Right renal cortex interstitium (tissue), 3 donors: ENCODE measurements around the gene ERBB2. TPM values are rescaled to one million over a fixed set of nuclear protein-coding genes. Genes with fewer than 3 reads are reported as not detected.

ENCODE experiments used
- polyA plus RNA-seq, 3 donors: library from polyadenylated mRNA; unstranded; fragments of 120-200 nt; gene quantifications; one replicate each; pipeline ENCODE4 v1.2.1, GENCODE V29; 2013; ENCODE audit not compliant: insufficient read length in 3 of 3

The ERBB2 gene
- polyA plus RNA-seq, 3 donors = 174 to 185 (median 182) TPM

Other genes starting within 250 kb of the ERBB2 start
- gene MED1, start 248.8 kb upstream of the ERBB2 start, polyA plus RNA-seq = 10 to 100 TPM; 52.8 to 59.5 (median 54.2) TPM
- 10 to 100 TPM; 48.3 to 59.6 (median 52.7) TPM for gene CDK12, start 238.6 kb upstream of the ERBB2 start, polyA plus RNA-seq
- gene NEUROD2, start 92.1 kb upstream of the ERBB2 start, polyA plus RNA-seq = under 1 TPM in 1 of 3 donors, not detected in 2; 0.04 TPM
- gene PPP1R1B, start 73.1 kb upstream of the ERBB2 start, polyA plus RNA-seq = 10 to 100 TPM; 13.6 to 18.1 (median 14.1) TPM
- 10 to 100 TPM; 42.9 to 52.2 (median 49.1) TPM for gene STARD3, start 62.9 kb upstream of the ERBB2 start, polyA plus RNA-seq
- gene TCAP, start 34.7 kb upstream of the ERBB2 start, polyA plus RNA-seq = 1 to 10 TPM in 2 of 3 donors, under 1 TPM in 1; 0.80 to 1.5 (median 1.1) TPM
- gene PNMT, start 31.6 kb upstream of the ERBB2 start, polyA plus RNA-seq = 1 to 10 TPM; 1.2 to 3.2 (median 2.1) TPM
- gene PGAP3, start 12.0 kb upstream of the ERBB2 start, polyA plus RNA-seq = 10 to 100 TPM; 32.5 to 39.4 (median 37.9) TPM
- gene MIEN1, start 30.5 kb downstream of the ERBB2 start, polyA plus RNA-seq = 10 to 100 TPM; 31.7 to 37.5 (median 36.1) TPM
- gene GRB7, start 37.9 kb downstream of the ERBB2 start, polyA plus RNA-seq = 10 to 100 TPM; 29.0 to 31.9 (median 30.6) TPM
- gene IKZF3, start 164.2 kb downstream of the ERBB2 start, polyA plus RNA-seq = under 1 TPM; 0.18 to 0.27 (median 0.21) TPM
- gene ZPBP2, start 168.1 kb downstream of the ERBB2 start, polyA plus RNA-seq = not detected
- 1 to 10 TPM; 8.2 to 9.2 (median 9.2) TPM for gene GSDMB, start 218.6 kb downstream of the ERBB2 start, polyA plus RNA-seq
- gene ORMDL3, start 227.5 kb downstream of the ERBB2 start, polyA plus RNA-seq = 100 to 1,000 TPM in 2 of 3 donors, 10 to 100 TPM in 1; 82.2 to 108 (median 108) TPM
- gene LRRC3C, start 227.7 kb downstream of the ERBB2 start, polyA plus RNA-seq = not detected